ENCODE data around the gene SLC38A8.

DNA sequence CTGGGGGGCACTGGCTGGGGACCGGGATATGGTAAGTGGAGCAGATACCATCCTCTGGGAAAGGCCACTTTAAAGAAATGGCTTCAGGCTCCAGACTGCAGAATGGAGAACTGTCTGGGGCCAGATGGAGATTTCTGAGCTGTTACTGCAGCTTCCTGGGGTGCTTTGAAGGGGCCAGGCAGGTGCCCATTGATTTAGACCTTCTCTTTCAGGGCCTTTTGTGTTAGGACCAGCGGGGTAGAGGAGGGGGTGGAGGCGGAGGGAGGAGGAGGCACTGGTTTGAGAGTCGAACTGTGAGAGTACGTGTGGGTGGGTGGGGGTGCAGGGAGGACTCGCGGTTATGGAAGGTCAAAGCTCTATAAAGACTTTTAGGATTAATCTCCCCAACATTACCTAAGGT lies 63.2 kb downstream of the SLC38A8 start:
- no peak for TF ChIP-seq POLR2AphosphoS5 (IDR thresholded peaks at IDR 0.05; ENCODE audit: low read depth, low read length)
- TF ChIP-seq, protein P1, sequence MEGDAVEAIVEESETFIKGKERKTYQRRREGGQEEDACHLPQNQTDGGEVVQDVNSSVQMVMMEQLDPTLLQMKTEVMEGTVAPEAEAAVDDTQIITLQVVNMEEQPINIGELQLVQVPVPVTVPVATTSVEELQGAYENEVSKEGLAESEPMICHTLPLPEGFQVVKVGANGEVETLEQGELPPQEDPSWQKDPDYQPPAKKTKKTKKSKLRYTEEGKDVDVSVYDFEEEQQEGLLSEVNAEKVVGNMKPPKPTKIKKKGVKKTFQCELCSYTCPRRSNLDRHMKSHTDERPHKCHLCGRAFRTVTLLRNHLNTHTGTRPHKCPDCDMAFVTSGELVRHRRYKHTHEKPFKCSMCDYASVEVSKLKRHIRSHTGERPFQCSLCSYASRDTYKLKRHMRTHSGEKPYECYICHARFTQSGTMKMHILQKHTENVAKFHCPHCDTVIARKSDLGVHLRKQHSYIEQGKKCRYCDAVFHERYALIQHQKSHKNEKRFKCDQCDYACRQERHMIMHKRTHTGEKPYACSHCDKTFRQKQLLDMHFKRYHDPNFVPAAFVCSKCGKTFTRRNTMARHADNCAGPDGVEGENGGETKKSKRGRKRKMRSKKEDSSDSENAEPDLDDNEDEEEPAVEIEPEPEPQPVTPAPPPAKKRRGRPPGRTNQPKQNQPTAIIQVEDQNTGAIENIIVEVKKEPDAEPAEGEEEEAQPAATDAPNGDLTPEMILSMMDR (IDR thresholded peaks at IDR 0.05): no peak

All from Panc1 (cell line).